H1 (cell line): ENCODE measurements around the gene NDUFS5. TPM values are rescaled to one million over a fixed set of nuclear protein-coding genes. Genes with fewer than 3 reads are reported as not detected.

Source experiments
- CTCF ChIA-PET: fragments of 300-600 bp; sonication (Branson Sonifier 250); formaldehyde crosslinking; loops from one replicate; lab custom pipeline; 2021; ENCODE audit not compliant: partially characterized antibody; lab: Charles Lee
- POLR2A ChIA-PET: fragments of 300-600 bp; sonication (Branson Sonifier 250); formaldehyde crosslinking; loops from one replicate; lab custom pipeline; 2021; ENCODE audit warnings: inconsistent platforms; ENCODE audit not compliant: partially characterized antibody; lab: Charles Lee
- DNase-seq, 2 experiments: peaks; one replicate each; pipeline versions ENCODE4 v3.0.0 to v3.0.0-alpha.2; 2010 to 2022; ENCODE audit warnings: low spot score in 2 of 2, low read depth in 1 of 2, mixed read lengths in 1 of 2
- FAIRE-seq: peaks from 2 replicates; lab custom pipeline; 2011; peaks lifted over from hg19 to GRCh38; lab: Jason Lieb, UNC
- H2AFZ ChIP-seq: 2 replicates; pipeline ENCODE4 v1.8.1; 2012; ENCODE audit warnings: low read length, inconsistent platforms
- H2AK5ac ChIP-seq: 2 replicates; pipeline ENCODE4 v1.6.1; 2013; ENCODE audit warnings: low read depth, low read length
- H2BK120ac ChIP-seq: replicated peaks from 2 replicates; pipeline ENCODE3; 2013; ENCODE audit warnings: low read depth, low read length, inconsistent platforms
- H2BK12ac ChIP-seq: 2 replicates; pipeline ENCODE4 v1.6.1; 2013; ENCODE audit warnings: low read depth, low read length
- H2BK15ac ChIP-seq: 2 replicates; pipeline ENCODE4 v1.6.1; 2013; ENCODE audit warnings: low read length
- H2BK20ac ChIP-seq: 2 replicates; pipeline ENCODE4 v1.6.1; 2013; ENCODE audit warnings: low read length
- H2BK5ac ChIP-seq: 2 replicates; pipeline ENCODE4 v1.6.1; 2013; ENCODE audit warnings: low read depth, low read length
- H3K14ac ChIP-seq: 2 replicates; pipeline ENCODE4 v1.6.1; 2013; ENCODE audit warnings: inconsistent platforms; ENCODE audit not compliant: insufficient read length
- H3K18ac ChIP-seq: 2 replicates; pipeline ENCODE4 v1.6.1; 2013; ENCODE audit warnings: low read length; ENCODE audit errors: extremely low read depth
- H3K23ac ChIP-seq: 2 replicates; pipeline ENCODE4 v1.6.1; 2013; ENCODE audit warnings: inconsistent platforms; ENCODE audit not compliant: insufficient read length
- H3K23me2 ChIP-seq: 2 replicates; pipeline ENCODE4 v1.6.1; 2013; ENCODE audit warnings: low read depth, low read length
- H3K27ac ChIP-seq: 2 replicates; pipeline ENCODE4 v1.6.1; 2011; ENCODE audit warnings: low read depth, low read length, inconsistent platforms
- H3K27me3 ChIP-seq, 4 experiments: replicated peaks in 1 of 4; 1 replicate in 1 of 4; 2 replicates in 3 of 4; pipeline versions ENCODE4 v1.6.1 to v1.8.1; 2011 to 2013; ENCODE audit warnings: low read length in 3 of 4, mild to moderate bottlenecking in 3 of 4, inconsistent platforms in 2 of 4, mixed read lengths in 2 of 4, moderate library complexity in 1 of 4; ENCODE audit not compliant: control insufficient read depth in 3 of 4, insufficient read depth in 3 of 4; ENCODE audit errors: extremely low read depth in 1 of 4
- H3K36me3 ChIP-seq, 4 experiments: 2 replicates each; pipeline versions ENCODE4 v1.6.1 to v1.8.1; 2011 to 2013; ENCODE audit warnings: mild to moderate bottlenecking in 4 of 4, low read length in 3 of 4, moderate library complexity in 2 of 4, control low read depth in 1 of 4, inconsistent platforms in 1 of 4; ENCODE audit not compliant: insufficient read depth in 4 of 4, control insufficient read depth in 2 of 4
- H3K4ac ChIP-seq: replicated peaks from 2 replicates; pipeline ENCODE3; 2013; ENCODE audit warnings: low read length, low read depth, mixed read lengths, inconsistent platforms; ENCODE audit not compliant: insufficient read length
- H3K4me1 ChIP-seq, 4 experiments: replicated peaks in 1 of 4; 1 replicate in 1 of 4; 2 replicates in 3 of 4; pipeline versions ENCODE4 v1.6.1 to v1.8.1; 2011 to 2013; ENCODE audit warnings: low read length in 3 of 4, inconsistent platforms in 2 of 4, mixed read lengths in 1 of 4; ENCODE audit not compliant: insufficient read depth in 4 of 4, control insufficient read depth in 3 of 4
- H3K4me2 ChIP-seq, 2 experiments: 2 replicates each; pipeline versions ENCODE4 v1.6.1 to v1.8.1; 2011 to 2013; ENCODE audit warnings: low read depth in 2 of 2, low read length in 2 of 2, control low read depth in 1 of 2, inconsistent platforms in 1 of 2, mild to moderate bottlenecking in 1 of 2; ENCODE audit not compliant: insufficient read depth in 1 of 2
- H3K4me3 ChIP-seq, 4 experiments: fragments of 200-600, 300-600 bp in 1 of 4; sonication (generic), shearing (Covaris generic), sonication (Bioruptor Twin) in 1 of 4; 2 replicates each; pipeline versions ENCODE4 v1.5.1 to v1.8.1; 2011 to 2016; ENCODE audit warnings: low read length in 4 of 4, low read depth in 3 of 4, control low read depth in 2 of 4, inconsistent platforms in 2 of 4, mild to moderate bottlenecking in 2 of 4, mixed read lengths in 1 of 4, moderate library complexity in 1 of 4; ENCODE audit not compliant: insufficient read depth in 2 of 4; ENCODE audit errors: extremely low read depth in 1 of 4
- H3K56ac ChIP-seq: replicated peaks from 2 replicates; pipeline ENCODE3; 2013; ENCODE audit warnings: low read depth, mild to moderate bottlenecking, mixed read lengths, low read length, inconsistent platforms; ENCODE audit not compliant: insufficient read length
- H3K79me1 ChIP-seq: 2 replicates; pipeline ENCODE4 v1.6.1; 2013; ENCODE audit warnings: low read depth, low read length, control low read depth
- H3K79me2 ChIP-seq, 2 experiments: 2 replicates each; pipeline versions ENCODE4 v1.6.1 to v1.8.1; 2012 to 2013; ENCODE audit warnings: low read length in 2 of 2, mild to moderate bottlenecking in 2 of 2, inconsistent platforms in 1 of 2; ENCODE audit not compliant: insufficient read depth in 2 of 2, control insufficient read depth in 1 of 2
- H3K9ac ChIP-seq, 4 experiments: replicated peaks in 1 of 4; 1 replicate in 1 of 4; 2 replicates in 3 of 4; pipeline versions ENCODE4 v1.6.1 to v1.8.1; 2011 to 2013; ENCODE audit warnings: low read depth in 3 of 4, low read length in 3 of 4, control low read depth in 2 of 4, mild to moderate bottlenecking in 2 of 4, moderate library complexity in 2 of 4, inconsistent platforms in 1 of 4; ENCODE audit errors: extremely low read depth in 1 of 4
- H3K9me3 ChIP-seq, 2 experiments: 2 replicates each; pipeline versions ENCODE4 v1.6.1 to v1.8.1; 2012 to 2013; ENCODE audit warnings: mild to moderate bottlenecking in 2 of 2, moderate library complexity in 2 of 2, control low read depth in 1 of 2, inconsistent platforms in 1 of 2, low read depth in 1 of 2, low read length in 1 of 2, mixed read lengths in 1 of 2; ENCODE audit not compliant: insufficient read depth in 2 of 2
- H4K20me1 ChIP-seq, 2 experiments: replicated peaks in 1 of 2; 2 replicates each; pipeline versions ENCODE3 to v1.8.1; 2011 to 2013; ENCODE audit warnings: inconsistent platforms in 2 of 2, low read length in 2 of 2, mild to moderate bottlenecking in 1 of 2; ENCODE audit not compliant: insufficient read depth in 2 of 2, control insufficient read depth in 1 of 2
- H4K5ac ChIP-seq: 2 replicates; pipeline ENCODE4 v1.6.1; 2013; ENCODE audit warnings: low read length, low read depth, mixed read lengths, inconsistent platforms; ENCODE audit not compliant: insufficient read length
- H4K8ac ChIP-seq: 2 replicates; pipeline ENCODE4 v1.8.0; 2013; ENCODE audit warnings: mild to moderate bottlenecking, moderate library complexity, low read length, inconsistent platforms; ENCODE audit not compliant: insufficient read depth; ENCODE audit errors: extremely low read depth
- H4K91ac ChIP-seq: replicated peaks from 2 replicates; pipeline ENCODE3; 2013; ENCODE audit warnings: low read length, mixed read lengths, inconsistent platforms; ENCODE audit not compliant: insufficient read length
- CBX5 ChIP-seq: fragments of 300-800, 300-1000 bp; sonication (generic); IDR thresholded peaks from 2 replicates; pipeline ENCODE4 v1.7.1; 2016; ENCODE audit warnings: antibody characterized with exemption, low read length, low read depth
- EGR1 ChIP-seq: IDR thresholded peaks from 2 replicates; pipeline ENCODE4 v1.6.1; 2011; ENCODE audit warnings: low read depth, low read length, borderline replicate concordance
- EP300 ChIP-seq, 2 experiments: IDR thresholded peaks; 1 replicate in 1 of 2; 2 replicates in 1 of 2; pipeline ENCODE4 v1.6.1; 2011 to 2012; ENCODE audit warnings: low read depth in 2 of 2, low read length in 2 of 2, mild to moderate bottlenecking in 2 of 2, borderline replicate concordance in 1 of 2, inconsistent platforms in 1 of 2, moderate library complexity in 1 of 2
- HDAC2 ChIP-seq, 2 experiments: fragments of 300-600 bp in 1 of 2; sonication (generic) in 1 of 2; IDR thresholded peaks; 2 replicates each; pipeline ENCODE4 v1.6.1; 2011 to 2012; ENCODE audit warnings: low read depth in 2 of 2, low read length in 2 of 2, mild to moderate bottlenecking in 2 of 2, moderate library complexity in 2 of 2, borderline replicate concordance in 1 of 2, inconsistent platforms in 1 of 2
- KDM4A ChIP-seq: IDR thresholded peaks from one replicate; pipeline ENCODE4 v1.7.1; 2012; ENCODE audit warnings: low read depth, mild to moderate bottlenecking, moderate library complexity, low read length, inconsistent platforms; ENCODE audit not compliant: severe bottlenecking
- PHF8 ChIP-seq: fragments of 200-600 bp; sonication (generic); conservative IDR thresholded peaks from 2 replicates; pipeline ENCODE4 v1.7.1; 2012; ENCODE audit warnings: low read depth, mild to moderate bottlenecking, inconsistent platforms, low read length, moderate library complexity
- RBBP5 ChIP-seq: IDR thresholded peaks from 2 replicates; pipeline ENCODE4 v1.7.1; 2012; ENCODE audit warnings: low read depth, mild to moderate bottlenecking, inconsistent platforms, low read length, moderate library complexity, borderline replicate concordance
- SIN3A ChIP-seq, 2 experiments: IDR thresholded peaks in 1 of 2; conservative IDR thresholded peaks in 1 of 2; 2 replicates each; pipeline ENCODE4 v1.6.1; 2011 to 2012; ENCODE audit warnings: low read length in 2 of 2, improper control_type of control experiment in 1 of 2, low read depth in 1 of 2, mild to moderate bottlenecking in 1 of 2
- TAF1 ChIP-seq: IDR thresholded peaks from 2 replicates; pipeline ENCODE4 v1.6.1; 2011; ENCODE audit warnings: mild to moderate bottlenecking, low read depth, low read length
- YY1 ChIP-seq: IDR thresholded peaks from 2 replicates; pipeline ENCODE4 v1.6.1; 2011; ENCODE audit warnings: low read depth, mild to moderate bottlenecking, low read length
- WGBS, 2 experiments: shearing (Covaris generic) in 1 of 2; methylation state at CpG; one replicate each; pipeline versions ENCODE4 v1.1.6 to v1.1.7; 2013 to 2015; ENCODE audit warnings: low lambda C conversion rate in 2 of 2, mixed read lengths in 2 of 2, inconsistent platforms in 1 of 2, low coverage in 1 of 2, missing lambda C conversion rate in 1 of 2; ENCODE audit not compliant: insufficient replicate concordance in 2 of 2, insufficient coverage in 1 of 2, insufficient read length in 1 of 2; ENCODE audit errors: extremely low coverage in 1 of 2, missing lambda C conversion rate in 1 of 2; 5-methylcytosine and 5-hydroxymethylcytosine counted together
- polyA plus RNA-seq, 7 experiments: library from polyadenylated mRNA; depleted of rRNA in 3 of 7; stranded (reverse) in 5 of 7; unstranded in 2 of 7; fragments of >200 nt in 5 of 7; fragments of 200-250 nt in 2 of 7; gene quantifications; 1 replicate in 5 of 7; 2 replicates in 1 of 7; 4 replicates in 1 of 7; pipeline versions ENCODE4 v1.2.1 to v1.2.3, GENCODE V29; 2011 to 2013; ENCODE audit warnings: missing spikeins in 2 of 7, mixed read lengths in 2 of 7
- total RNA-seq: library from RNA; stranded (reverse); fragmentation: NEBNext Ultra II Directional; extraction: Animal tissue kit (Norgen Biotek cat#: 25700); gene quantifications from 2 replicates; pipeline ENCODE4 v1.2.1, GENCODE V29; 2021

NDUFS5 gene
- total and polyA plus RNA-seq, 2 of the 8 experiments (the other 6 are each of a cell fraction or from before 2014, with no cell fraction given) = 435 to 835 TPM

DNA sequence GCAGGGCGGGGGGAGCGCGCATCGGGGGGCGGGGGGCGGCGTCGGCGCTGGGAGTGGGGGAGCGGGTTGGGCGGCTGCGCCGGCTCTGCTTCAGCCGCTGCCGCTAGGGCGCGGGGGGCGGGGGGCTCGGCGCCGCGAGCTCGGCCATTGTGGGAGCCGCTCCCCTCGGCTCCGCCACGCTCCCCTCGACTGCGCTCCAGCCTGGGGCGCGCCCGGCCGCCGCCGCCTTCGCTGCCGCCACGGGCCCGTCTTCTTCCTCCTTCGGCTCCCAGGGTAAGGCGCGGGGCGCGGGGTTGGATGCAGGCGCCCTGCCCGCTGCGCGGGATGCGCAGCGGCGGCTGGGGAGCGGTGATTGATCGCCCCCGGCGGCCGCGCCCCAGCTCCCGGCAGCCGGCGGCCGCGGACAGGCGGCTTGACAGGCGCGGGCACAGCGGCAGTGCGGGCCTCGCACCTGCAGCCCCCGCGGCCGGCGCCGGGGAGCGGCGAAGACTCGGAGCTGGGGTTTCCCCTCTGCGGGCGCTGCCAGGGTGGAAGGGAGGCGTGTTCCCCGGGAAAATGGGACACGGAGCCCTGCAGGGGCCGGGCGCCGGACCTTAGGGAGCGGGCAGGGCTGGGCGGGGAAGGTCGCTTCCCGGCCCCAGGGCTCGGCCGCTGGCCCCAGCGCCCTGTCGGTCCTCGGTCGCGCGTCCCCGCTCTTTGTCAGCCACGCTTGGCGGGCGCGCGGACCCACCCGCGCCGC, 55.3 kb downstream of the NDUFS5 start:
- Histone ChIP-seq H2AFZ (no peak overlapping the region), H2BK5ac (no peak overlapping the region), H2BK12ac (no peak overlapping the region), H4K5ac (no peak overlapping the region), H3K79me1 (no peaks in the 10 kb centered on the region; the same call in none of the 2 replicates), H3K79me2 (no peaks in the 10 kb centered on the region), H3K36me3 (no peaks in the 10 kb centered on the region), H4K91ac (no peak overlapping the region), H2BK120ac (no peak overlapping the region), H2BK15ac (no peak overlapping the region), H2AK5ac (no peak overlapping the region), H3K4me2 (peak overlapping the region; percentile 74 to 91), H3K18ac (peak overlapping the region; percentile 32; the same call in 1 of the 2 replicates), H3K23ac (no peak overlapping the region), H3K56ac (no peak overlapping the region), H3K9me3 (no peaks in the 10 kb centered on the region), H2BK20ac (no peak overlapping the region), H3K4me3 (peak overlapping the region; percentile 50 to 72 (median 56)), H3K14ac (no peak overlapping the region), H3K27me3 (peaks cover 0 to 12% (median 8%) of the 10 kb centered on the region in 4 experiments; a peak in 6 of 7 replicates), H3K4ac (no peak overlapping the region), H3K4me1 (peaks cover 6 to 10% (median 6%) of the 10 kb centered on the region in 4 experiments), H3K27ac (no peak overlapping the region), H4K20me1 (no peaks in the 10 kb centered on the region), H3K9ac (peak overlapping the region in 2 of 4 experiments; percentile 2 to 66; a peak in 2 of 7 replicates), H4K8ac (peak overlapping the region; percentile 29; the same call in 1 of the 2 replicates), H3K23me2 (peaks cover 8% of the 10 kb centered on the region; the same call in 1 of the 2 replicates)
- FAIRE-seq (no peak), DNase-seq (peak in 1 of 2 experiments; percentile 77)
- TF ChIP-seq SIN3A (conservative IDR thresholded peaks at IDR 0.05 in 1 of 2, IDR thresholded peaks at IDR 0.05 in 1 of 2; ENCODE audit: low read depth in 1 of 2, low read length in 2 of 2) (peak in 1 of 2 experiments; percentile 67; a peak in 2 of 4 replicates), HDAC2 (IDR thresholded peaks at IDR 0.05; ENCODE audit: borderline replicate concordance in 1 of 2, low read depth in 2 of 2, low read length in 2 of 2) (0 out of 4 replicates have a peak, but pooled peaks of 1 of the 2 experiments have one; percentile 42), PHF8 (0 out of 2 replicates have a peak, but pooled peaks have one; percentile 30), EP300 (IDR thresholded peaks at IDR 0.05; ENCODE audit: borderline replicate concordance in 1 of 2, low read depth in 2 of 2, low read length in 2 of 2) (no peak), RBBP5 (peak; percentile 36; the same call in 1 of the 2 replicates), EGR1 (no peak), TAF1 (no peak), KDM4A (peak; percentile 89), CBX5 (no peak), YY1 (peak; percentile 43; the same call in 1 of the 2 replicates)
- POLR2A ChIA-PET = interaction anchor here (0.9 to 5.0 kb wide), 9 partner anchors 9 to 90 kb away, joined by 3 to 16 read pairs (median 4); partner anchors contain the start of genes AKIRIN1 and NDUFS5
- CTCF ChIA-PET = interaction anchor here (0.5 to 4.5 kb wide), 11 partner anchors 11 to 255 kb away, joined by 3 to 26 read pairs (median 4); partner anchors contain the start of gene NDUFS5
- 4% methylated on average over 28 of the region's 105 CpGs; no CpG with 5 or more reads in 1 of the 2 experiments for WGBS, 2 experiments
